Measurements from ENCODE around the gene UBE2G1.
A peak's percentile ranks its signal among the peaks of the same experiment; 100 is the strongest.

The UBE2G1 gene

GRCh38 chr17:4304417-4305027 lies 62.0 kb downstream of the UBE2G1 start:
- Histone ChIP-seq H3K4me2 (ENCODE audit: low read length) (no peak overlapping the region), H3K4me1 (no peaks in the 10 kb centered on the region), H3K79me2 (peaks cover 16% of the 10 kb centered on the region), H2AFZ (no peak overlapping the region), H3K27me3 (ENCODE audit: control insufficient read depth, insufficient read depth, low read length) (no peaks in the 10 kb centered on the region), H3K4me3 (ENCODE audit: low read depth, low read length) (no peak overlapping the region), H3K27ac (no peak overlapping the region), H3K9me3 (ENCODE audit: control insufficient read depth, low read length) (no peaks in the 10 kb centered on the region), H3K36me3 (ENCODE audit: control insufficient read depth, insufficient read depth, low read length) (no peaks in the 10 kb centered on the region), H3K9ac (no peak overlapping the region)
- TF ChIP-seq, protein P1, sequence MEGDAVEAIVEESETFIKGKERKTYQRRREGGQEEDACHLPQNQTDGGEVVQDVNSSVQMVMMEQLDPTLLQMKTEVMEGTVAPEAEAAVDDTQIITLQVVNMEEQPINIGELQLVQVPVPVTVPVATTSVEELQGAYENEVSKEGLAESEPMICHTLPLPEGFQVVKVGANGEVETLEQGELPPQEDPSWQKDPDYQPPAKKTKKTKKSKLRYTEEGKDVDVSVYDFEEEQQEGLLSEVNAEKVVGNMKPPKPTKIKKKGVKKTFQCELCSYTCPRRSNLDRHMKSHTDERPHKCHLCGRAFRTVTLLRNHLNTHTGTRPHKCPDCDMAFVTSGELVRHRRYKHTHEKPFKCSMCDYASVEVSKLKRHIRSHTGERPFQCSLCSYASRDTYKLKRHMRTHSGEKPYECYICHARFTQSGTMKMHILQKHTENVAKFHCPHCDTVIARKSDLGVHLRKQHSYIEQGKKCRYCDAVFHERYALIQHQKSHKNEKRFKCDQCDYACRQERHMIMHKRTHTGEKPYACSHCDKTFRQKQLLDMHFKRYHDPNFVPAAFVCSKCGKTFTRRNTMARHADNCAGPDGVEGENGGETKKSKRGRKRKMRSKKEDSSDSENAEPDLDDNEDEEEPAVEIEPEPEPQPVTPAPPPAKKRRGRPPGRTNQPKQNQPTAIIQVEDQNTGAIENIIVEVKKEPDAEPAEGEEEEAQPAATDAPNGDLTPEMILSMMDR (IDR thresholded peaks at IDR 0.05): peak; percentile 64

DNA sequence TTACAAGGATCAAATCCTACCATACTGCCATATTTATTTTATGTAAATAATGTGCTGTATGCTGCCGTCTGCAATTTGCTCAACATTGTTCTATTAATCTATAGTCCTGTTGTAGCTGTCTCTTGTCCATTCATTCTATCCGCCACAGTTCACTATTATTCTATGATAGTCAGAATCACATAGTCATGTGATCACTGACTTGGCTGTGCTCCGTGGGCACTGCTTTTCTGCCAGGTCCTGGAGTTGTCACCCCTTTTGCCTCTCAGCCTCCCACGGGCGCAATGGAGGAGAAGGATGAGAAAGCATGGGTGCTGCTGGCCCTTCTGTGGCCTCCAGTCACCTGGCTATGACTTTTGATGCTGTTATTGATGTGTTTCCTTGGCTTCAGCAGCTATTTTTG lies 65.4 kb downstream of the UBE2G1 start:
- Histone ChIP-seq H3K4me3 (ENCODE audit: low read depth, low read length) (no peak overlapping the region), H3K36me3 (ENCODE audit: control insufficient read depth, insufficient read depth, low read length) (no peaks in the 10 kb centered on the region), H3K27me3 (ENCODE audit: control insufficient read depth, insufficient read depth, low read length) (no peaks in the 10 kb centered on the region), H3K9ac (no peak overlapping the region), H3K9me3 (ENCODE audit: control insufficient read depth, low read length) (no peaks in the 10 kb centered on the region), H3K4me2 (ENCODE audit: low read length) (no peak overlapping the region), H2AFZ (no peak overlapping the region), H3K4me1 (no peaks in the 10 kb centered on the region), H3K27ac (no peak overlapping the region), H3K79me2 (peaks cover 12% of the 10 kb centered on the region)
- TF ChIP-seq, protein P1 (IDR thresholded peaks at IDR 0.05): no peak

DNA sequence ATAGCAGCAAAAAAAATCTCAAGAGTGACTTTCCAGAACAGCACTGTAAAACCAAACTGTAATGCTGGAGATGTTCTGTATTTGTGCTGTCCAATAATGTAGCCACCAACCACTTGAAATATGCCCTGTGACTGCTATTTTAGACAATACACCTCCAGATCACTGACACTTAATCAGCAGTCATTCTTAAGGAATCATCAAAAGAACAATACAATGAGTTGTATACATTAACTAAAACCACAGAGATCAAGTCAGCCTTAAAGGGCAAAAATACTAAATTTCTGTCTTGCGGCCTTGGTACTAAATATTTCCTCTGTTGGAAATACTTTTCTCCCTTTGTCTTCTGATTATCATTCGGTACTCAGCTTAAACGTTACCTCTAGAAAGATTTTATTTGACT lies 69.1 kb downstream of the UBE2G1 start:
- H3K4me3 ChIP-seq (ENCODE audit: low read depth, low read length): no peak overlapping the region
- no peaks in the 10 kb centered on the region for H3K27me3 ChIP-seq (ENCODE audit: control insufficient read depth, insufficient read depth, low read length)
- no peak overlapping the region for H3K9ac ChIP-seq
- no peak overlapping the region for H2AFZ ChIP-seq
- no peak overlapping the region for H3K27ac ChIP-seq
- no peak overlapping the region for H3K4me2 ChIP-seq (ENCODE audit: low read length)
- peaks cover 15% of the 10 kb centered on the region for H3K79me2 ChIP-seq
- H3K9me3 ChIP-seq (ENCODE audit: control insufficient read depth, low read length): no peaks in the 10 kb centered on the region
- H3K4me1 ChIP-seq: no peaks in the 10 kb centered on the region
- TF ChIP-seq, protein P1 (IDR thresholded peaks at IDR 0.05): no peak
- H3K36me3 ChIP-seq (ENCODE audit: control insufficient read depth, insufficient read depth, low read length): no peaks in the 10 kb centered on the region

DNA sequence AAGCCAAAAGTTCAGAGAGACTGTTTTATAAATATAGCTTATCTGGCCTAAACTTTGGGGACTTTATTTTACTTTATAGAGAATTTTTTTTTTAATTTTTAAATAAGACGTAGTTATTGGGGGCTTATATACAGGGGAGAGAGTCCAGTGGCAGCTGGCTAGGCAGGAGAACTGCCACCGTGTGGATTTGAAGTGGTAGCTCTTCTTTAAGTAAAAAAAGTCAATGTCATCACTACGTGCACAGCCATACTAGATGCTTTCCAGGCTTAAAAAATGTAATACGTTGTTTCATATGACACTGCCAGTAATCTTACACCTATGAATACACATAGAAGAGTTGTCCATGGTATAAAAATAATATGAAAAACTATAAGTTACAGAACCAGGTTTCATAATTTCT lies 70.8 kb downstream of the UBE2G1 start:
- Histone ChIP-seq H3K27me3 (ENCODE audit: control insufficient read depth, insufficient read depth, low read length) (no peaks in the 10 kb centered on the region), H3K27ac (no peak overlapping the region), H3K9ac (no peak overlapping the region), H3K4me2 (ENCODE audit: low read length) (no peak overlapping the region), H3K4me1 (no peaks in the 10 kb centered on the region), H3K4me3 (ENCODE audit: low read depth, low read length) (no peak overlapping the region), H2AFZ (no peak overlapping the region), H3K9me3 (ENCODE audit: control insufficient read depth, low read length) (no peaks in the 10 kb centered on the region), H3K79me2 (peaks cover 15% of the 10 kb centered on the region), H3K36me3 (ENCODE audit: control insufficient read depth, insufficient read depth, low read length) (no peaks in the 10 kb centered on the region)
- TF ChIP-seq, protein P1 (IDR thresholded peaks at IDR 0.05): no peak

DNA sequence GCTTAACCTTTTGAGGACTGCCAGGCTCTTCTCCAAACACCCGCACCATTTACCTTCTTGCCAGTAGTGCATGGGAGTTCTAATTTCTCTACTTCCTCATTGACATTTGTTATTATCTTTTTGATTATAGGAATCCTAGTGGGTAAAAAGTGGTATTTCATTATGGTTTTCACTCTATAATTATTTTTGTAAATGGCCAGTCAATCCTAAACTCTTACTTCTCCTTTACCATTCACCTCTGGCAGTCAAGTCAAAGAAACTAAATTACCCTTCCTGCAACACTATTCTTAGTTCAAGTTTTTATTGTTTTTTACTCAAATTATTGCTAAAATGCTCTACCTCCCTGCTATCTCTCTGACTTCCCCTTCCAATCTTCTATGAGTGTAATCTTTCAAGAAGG lies 72.9 kb downstream of the UBE2G1 start:
- Histone ChIP-seq H3K4me3 (ENCODE audit: low read depth, low read length) (no peak overlapping the region), H3K4me2 (ENCODE audit: low read length) (no peak overlapping the region), H3K27ac (no peak overlapping the region), H3K36me3 (ENCODE audit: control insufficient read depth, insufficient read depth, low read length) (no peaks in the 10 kb centered on the region), H2AFZ (no peak overlapping the region), H3K4me1 (no peaks in the 10 kb centered on the region), H3K27me3 (ENCODE audit: control insufficient read depth, insufficient read depth, low read length) (no peaks in the 10 kb centered on the region), H3K9me3 (ENCODE audit: control insufficient read depth, low read length) (no peaks in the 10 kb centered on the region), H3K9ac (no peak overlapping the region), H3K79me2 (peaks cover 8% of the 10 kb centered on the region)
- TF ChIP-seq, protein P1 (IDR thresholded peaks at IDR 0.05): no peak
